Psoas muscle (tissue), 8 donors: ENCODE results near the gene ULK2. TPM values are rescaled to one million over a fixed set of nuclear protein-coding genes. Genes with fewer than 3 reads are reported as not detected.
A peak's percentile ranks its signal among the peaks of the same experiment; 100 is the strongest.

Source experiments
- ATAC-seq, 4 donors: fragments of 200-7000 bp; cut with Tn5 transposase; one replicate each; pipeline ENCODE4 v1.9.1; 2020; ENCODE audit warnings: moderate library complexity in 3 of 4, mild to moderate bottlenecking in 2 of 4
- DNase-seq, 2 donors: peaks; one replicate each; pipeline ENCODE4 v3.0.0-alpha.2; 2020
- H3K27ac ChIP-seq: fragments of 200-600 bp; one replicate; pipeline ENCODE4 v1.8.0; 2022
- H3K27me3 ChIP-seq, 3 donors: fragments of 200-600 bp in 1 of 3; one replicate each; pipeline versions ENCODE4 v1.6.1 to v1.8.0; 2013 to 2022; ENCODE audit warnings: low read length in 2 of 3, mild to moderate bottlenecking in 2 of 3, moderate library complexity in 1 of 3; ENCODE audit not compliant: insufficient read depth in 3 of 3
- H3K36me3 ChIP-seq, 2 donors: fragments of 200-600 bp in 1 of 2; one replicate each; pipeline versions ENCODE4 v1.6.1 to v1.8.0; 2013 to 2022; ENCODE audit warnings: low read depth in 1 of 2, mild to moderate bottlenecking in 1 of 2, moderate library complexity in 1 of 2; ENCODE audit not compliant: insufficient read depth in 1 of 2
- H3K4me1 ChIP-seq: fragments of 200-600 bp; one replicate; pipeline ENCODE4 v1.8.0; 2022
- H3K4me3 ChIP-seq: fragments of 200-600 bp; one replicate; pipeline ENCODE4 v1.8.0; 2022; ENCODE audit warnings: mild to moderate bottlenecking
- H3K9me3 ChIP-seq: fragments of 200-600 bp; one replicate; pipeline ENCODE4 v1.8.0; 2022
- CTCF ChIP-seq: fragments of 200-600 bp; IDR thresholded peaks from one replicate; pipeline ENCODE4 v1.8.0; 2022; ENCODE audit warnings: antibody characterized with exemption
- WGBS, 3 donors: extraction: QIAGEN DNeasy Blood & Tissue Kit; methylation state at CpG; one replicate each; pipeline versions ENCODE4 v1.1.6 to v1.1.7; 2013; 5-methylcytosine and 5-hydroxymethylcytosine counted together
- intact Hi-C, 2 donors: fragments of 100-400 bp; cut with DNase I; formaldehyde crosslinking; loops; one replicate each; pipeline versions ENCODE4 v1.11.0 to v1.14.2; 2022
- polyA plus RNA-seq, 3 donors: library from polyadenylated mRNA; stranded (reverse); fragments of 200-250 nt; gene quantifications; one replicate each; pipeline ENCODE4 v1.2.3, GENCODE V29; 2013
- total RNA-seq, 4 donors: library from RNA; stranded (reverse); fragmentation: NEBNext Ultra II Directional in 2 of 4; extraction: Animal tissue kit (Norgen Biotek cat#: 25700) in 2 of 4; gene quantifications; one replicate each; pipeline versions ENCODE4 v1.2.1 to v1.2.4, GENCODE V29; 2021 to 2023
- donor health status: healthy with polysubstance abuse.
- donor health status: DM: no; HTN: no; CAD: no; lungs with moderate emphysema.
- donor health status: Bipolar disorder and iron deficiency.
- donor health status: healthy.
- donor health status: DM: yes; HTN: yes; CAD: no.
- donor health status: DM: no; HTN: no; CAD: no.
- donor health status: DM: no; HTN: no; CAD: no.
- donor health status: DM: yes; HTN: yes; CAD: no.

Gene ULK2
- total and polyA plus RNA-seq, 7 donors = 2.1 to 19.1 (median 12.8) TPM

GRCh38 chr17:19756546-19756945 is 111.2 kb downstream of the ULK2 start:
- ATAC-seq = no peak
- intact Hi-C loops = no loop called here

DNA sequence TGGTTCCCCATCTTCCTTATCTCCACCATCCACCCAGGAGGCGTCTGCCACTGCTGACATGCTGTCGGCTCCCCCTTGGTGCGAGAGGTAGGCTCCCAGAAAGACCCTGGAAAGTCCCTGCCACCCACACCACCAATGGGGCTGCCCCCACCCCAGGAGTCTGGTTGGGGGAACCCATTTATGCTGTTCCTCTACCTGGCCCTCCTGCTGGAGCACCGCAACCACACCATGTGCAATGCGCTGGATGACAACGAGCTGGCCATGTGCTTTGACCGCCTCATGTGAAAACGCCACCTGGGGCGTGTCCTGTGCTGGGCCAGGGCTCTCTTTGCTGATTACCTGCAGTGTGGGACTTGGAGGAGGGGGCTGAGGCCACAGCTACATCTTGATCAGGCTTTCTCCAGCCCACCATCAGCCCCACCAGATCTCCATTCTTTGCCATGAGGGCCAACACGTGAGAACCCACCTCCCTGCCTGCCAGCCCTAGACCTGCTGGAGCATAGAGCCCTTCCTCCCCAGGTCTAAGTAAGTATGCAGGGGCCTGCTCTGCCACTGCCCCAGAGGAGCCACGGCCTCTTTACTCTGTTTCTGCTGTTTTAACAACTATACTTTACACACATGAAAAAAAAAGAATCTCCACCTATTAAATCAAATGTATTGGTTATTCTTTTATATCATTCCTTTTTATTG is 111.8 kb downstream of the ULK2 start:
- intact Hi-C loops = no loop called here
- WGBS, 3 donors = 89 to 96% (median 94%) methylated on average over 11 of the region's 11 CpGs
- H3K27me3 ChIP-seq = no peaks in the 10 kb centered on the region
- no peak overlapping the region for H3K27ac ChIP-seq
- H3K36me3 ChIP-seq = no peaks in the 10 kb centered on the region
- H3K4me3 ChIP-seq = no peak overlapping the region
- no peak for ATAC-seq
- DNase-seq = peak in 1 of 2 donors; percentile 30
- H3K9me3 ChIP-seq = no peaks in the 10 kb centered on the region
- H3K4me1 ChIP-seq = peaks cover 14% of the 10 kb centered on the region
- TF ChIP-seq CTCF = no peak

More at GRCh38 chr17:19756546-19756945, 111.2 kb downstream of the ULK2 start:
- WGBS, 3 donors = 82 to 86% (median 84%) methylated on average over 10 of the region's 10 CpGs
- TF ChIP-seq CTCF = no peak
- no peaks in the 10 kb centered on the region for H3K9me3 ChIP-seq
- H3K4me3 ChIP-seq = no peak overlapping the region
- no peaks in the 10 kb centered on the region for H3K36me3 ChIP-seq
- no peak overlapping the region for H3K27ac ChIP-seq
- H3K4me1 ChIP-seq = peaks cover 14% of the 10 kb centered on the region
- DNase-seq = peak in 1 of 2 donors; percentile 16
- no peaks in the 10 kb centered on the region for H3K27me3 ChIP-seq

DNA sequence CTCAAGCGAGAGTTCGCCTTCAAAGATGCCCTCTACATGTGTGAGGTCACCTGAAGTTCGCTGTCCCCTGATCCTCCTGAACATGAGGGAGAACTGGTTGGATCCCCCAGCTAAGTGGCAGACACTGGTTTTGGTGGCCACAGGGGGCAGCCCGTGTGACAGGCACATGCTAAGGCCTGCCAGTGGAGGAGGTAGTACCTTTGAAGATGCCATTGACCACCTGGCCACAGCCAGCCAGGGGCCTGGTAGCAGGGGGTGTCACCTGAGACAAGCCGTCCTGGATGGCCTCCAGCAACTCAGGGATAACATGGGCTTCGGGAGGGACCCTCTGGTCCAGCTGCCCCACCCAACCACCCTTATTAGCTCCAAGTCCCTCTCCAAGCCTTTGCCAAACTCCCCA is 112.3 kb downstream of the ULK2 start:
- 85 to 95% (median 93%) methylated on average over 6 of the region's 6 CpGs for WGBS, 3 donors
- TF ChIP-seq CTCF = no peak
- Histone ChIP-seq H3K4me1 (peaks cover 14% of the 10 kb centered on the region), H3K27ac (no peak overlapping the region), H3K27me3 (no peaks in the 10 kb centered on the region), H3K4me3 (no peak overlapping the region), H3K9me3 (no peaks in the 10 kb centered on the region), H3K36me3 (no peaks in the 10 kb centered on the region)
- DNase-seq (peak in 1 of 2 donors; percentile 40), ATAC-seq (no peak)
- intact Hi-C loops = no loop called here

GRCh38 chr17:19753661-19754463 is 113.9 kb downstream of the ULK2 start:
- DNase-seq (peak; percentile 68 to 83), ATAC-seq (peak; percentile 85 to 87 (median 86))
- TF ChIP-seq CTCF = peak; percentile 66
- Histone ChIP-seq H3K27me3 (no peaks in the 10 kb centered on the region), H3K36me3 (no peaks in the 10 kb centered on the region), H3K4me3 (peak overlapping the region; percentile 53), H3K9me3 (no peaks in the 10 kb centered on the region), H3K4me1 (peaks cover 14% of the 10 kb centered on the region), H3K27ac (peak overlapping the region; percentile 92)
- 29 to 47% (median 31%) methylated on average over 12 of the region's 12 CpGs for WGBS, 3 donors
- intact Hi-C loops = loop anchor here (2.0 to 5.0 kb wide), 4 partner anchors 72 to 217 kb away; partner anchors contain the start of gene ALDH3A2 (in 2 of the 2)
